NCI-H2081 (cell line): ENCODE data around the gene PPP2R5A.
"Not testable (repeated sequence)": the region's sequence is repeated elsewhere in the genome, so short reads cannot be mapped to it uniquely, and the experiment has no call there.

Experiments used
- DNase-seq, 2 experiments: peaks; one replicate each; lab custom pipeline; 2025; lab: John Stamatoyannopoulos, UW

Gene PPP2R5A

GRCh38 chr1:212297338-212297737, 12.1 kb downstream of the PPP2R5A start:
- DNase-seq, result no peak

GRCh38 chr1:212301580-212301979, 16.4 kb downstream of the PPP2R5A start:
- DNase-seq, result no peak

GRCh38 chr1:212302745-212303383, 17.7 kb downstream of the PPP2R5A start:
- DNase-seq, result no peak

- no peak for DNase-seq
These were observed 20.1 kb downstream of the PPP2R5A start for GRCh38 chr1:212305342-212305741.

- not testable (repeated sequence) for DNase-seq
These were observed 20.8 kb downstream of the PPP2R5A start for GRCh38 chr1:212305984-212306452.

- DNase-seq, result peak in 1 of 2 experiments; percentile 23
These were observed 24.8 kb downstream of the PPP2R5A start for GRCh38 chr1:212309967-212310366.

GRCh38 chr1:212310383-212310782, 25.2 kb downstream of the PPP2R5A start:
- no peak for DNase-seq

GRCh38 chr1:212311836-212312497, 26.8 kb downstream of the PPP2R5A start:
- DNase-seq, result no peak

GRCh38 chr1:212313616-212314015, 28.4 kb downstream of the PPP2R5A start:
- no peak for DNase-seq

GRCh38 chr1:212315184-212315583, 30.0 kb downstream of the PPP2R5A start:
- DNase-seq, result no peak

GRCh38 chr1:212315907-212316306, 30.7 kb downstream of the PPP2R5A start:
- DNase-seq, result peak in 1 of 2 experiments; percentile 48

- DNase-seq, result no peak
These were observed 32.7 kb downstream of the PPP2R5A start for GRCh38 chr1:212317916-212318315.

GRCh38 chr1:212321031-212321430, 35.8 kb downstream of the PPP2R5A start:
- not testable (repeated sequence) for DNase-seq

GRCh38 chr1:212323066-212323465, 37.9 kb downstream of the PPP2R5A start:
- no peak for DNase-seq

- no peak for DNase-seq
These were observed 41.3 kb downstream of the PPP2R5A start for GRCh38 chr1:212326541-212326940.

- DNase-seq, result no peak
These were observed 43.0 kb downstream of the PPP2R5A start for GRCh38 chr1:212328248-212328647.

GRCh38 chr1:212329105-212329504, 43.9 kb downstream of the PPP2R5A start:
- DNase-seq, result no peak

- no peak for DNase-seq
These were observed 55.9 kb downstream of the PPP2R5A start for GRCh38 chr1:212341090-212341489.

GRCh38 chr1:212344905-212345304, 59.7 kb downstream of the PPP2R5A start:
- no peak for DNase-seq

- DNase-seq, result no peak
These were observed 61.4 kb downstream of the PPP2R5A start for GRCh38 chr1:212346601-212347000.

GRCh38 chr1:212351588-212352362, 66.6 kb downstream of the PPP2R5A start:
- no peak for DNase-seq

- DNase-seq, result no peak
These were observed 68.0 kb downstream of the PPP2R5A start for GRCh38 chr1:212353181-212353580.

GRCh38 chr1:212354464-212354863, 69.3 kb downstream of the PPP2R5A start:
- no peak for DNase-seq
